Natural killer cell (primary cell): Measurements from ENCODE around the gene SLC66A3. TPM values are rescaled to one million over a fixed set of nuclear protein-coding genes. Genes with fewer than 3 reads are reported as not detected.

Experiments
- ATAC-seq, 3 donors: fragments of 150-1000 bp in 2 of 3; fragments of 200-7000 bp in 1 of 3; cut with Tn5 transposase; 1 replicate in 1 of 3; 2 replicates in 2 of 3; pipeline ENCODE4 v1.10.0; 2021; ENCODE audit warnings: mild to moderate bottlenecking in 2 of 3, moderate library complexity in 2 of 3
- DNase-seq, 2 donors: peaks; one replicate each; pipeline versions ENCODE4 v3.0.0 to v3.0.0-alpha.2; 2013 to 2021; ENCODE audit warnings: mixed read lengths in 1 of 2
- H3K27ac ChIP-seq: one replicate; pipeline ENCODE4 v1.5.1; 2013; ENCODE audit warnings: mild to moderate bottlenecking, low read length
- H3K27me3 ChIP-seq: one replicate; pipeline ENCODE4 v1.6.1; 2013; ENCODE audit warnings: low read length; ENCODE audit not compliant: control insufficient read depth, insufficient read depth
- H3K36me3 ChIP-seq: one replicate; pipeline ENCODE4 v1.6.1; 2013; ENCODE audit warnings: low read length; ENCODE audit not compliant: control insufficient read depth, insufficient read depth
- H3K4me1 ChIP-seq: one replicate; pipeline ENCODE4 v1.6.1; 2013; ENCODE audit warnings: low read length; ENCODE audit not compliant: control insufficient read depth, insufficient read depth
- H3K4me3 ChIP-seq: one replicate; pipeline ENCODE4 v1.5.1; 2013; ENCODE audit warnings: low read length
- H3K9me3 ChIP-seq: one replicate; pipeline ENCODE4 v1.6.1; 2013; ENCODE audit warnings: low read length; ENCODE audit not compliant: control insufficient read depth, insufficient read depth
- H3K27ac Mint-ChIP-seq, 2 donors: one replicate each; pipeline ENCODE4 v1.8.0; 2022; ENCODE audit warnings: mild to moderate bottlenecking in 2 of 2, mixed read lengths in 2 of 2, moderate library complexity in 1 of 2
- H3K27me3 Mint-ChIP-seq, 2 donors: one replicate each; pipeline ENCODE4 v1.8.0; 2022; ENCODE audit warnings: low read depth in 2 of 2, mixed read lengths in 2 of 2
- H3K36me3 Mint-ChIP-seq: one replicate; pipeline ENCODE4 v1.8.0; 2022; ENCODE audit warnings: mixed read lengths
- H3K4me1 Mint-ChIP-seq, 2 donors: one replicate each; pipeline ENCODE4 v1.8.0; 2022; ENCODE audit warnings: mixed read lengths in 2 of 2
- H3K4me3 Mint-ChIP-seq: one replicate; pipeline ENCODE4 v1.8.0; 2022; ENCODE audit warnings: mild to moderate bottlenecking, moderate library complexity, mixed read lengths
- H3K9me3 Mint-ChIP-seq, 2 donors: one replicate each; pipeline ENCODE4 v1.8.0; 2022; ENCODE audit warnings: mixed read lengths in 2 of 2
- WGBS: methylation state at CpG from one replicate; pipeline ENCODE4 v1.1.7; 2013; ENCODE audit warnings: missing lambda C conversion rate; ENCODE audit not compliant: insufficient coverage; 5-methylcytosine and 5-hydroxymethylcytosine counted together
- intact Hi-C: fragments of 100-400 bp; cut with micrococcal nuclease; formaldehyde crosslinking; loops from one replicate; pipeline ENCODE4 v1.14.2; 2022
- total RNA-seq, 4 donors: library from RNA; stranded (reverse); fragments of 120-200 nt in 1 of 4; gene quantifications; one replicate each; pipeline versions ENCODE4 v1.2.3 to v1.2.4, GENCODE V29; 2013 to 2022
- TF ChIP-seq, protein P1 (sequence below): fragments of 200-600 bp; IDR thresholded peaks from one replicate; pipeline ENCODE4 v1.8.0; 2022; ENCODE audit warnings: antibody characterized with exemption

SLC66A3 gene
- total RNA-seq, 3 donors from 2014 or later (not counting 1 experiment from before 2014, with no cell fraction given): 21.8 to 23.7 (median 22.5) TPM

- no peak for ATAC-seq
- Mint-ChIP-seq H3K4me1 (peaks cover 9 to 13% of the 10 kb centered on the region in 2 donors), H3K36me3 (no peaks in the 10 kb centered on the region), H3K9me3 (no peaks in the 10 kb centered on the region), H3K27ac (peak overlapping the region; percentile 75 to 86), H3K27me3 (peaks cover 12 to 14% of the 10 kb centered on the region in 2 donors), H3K4me3 (peak overlapping the region; percentile 93)
- peaks cover 34% of the 10 kb centered on the region for H3K4me1 ChIP-seq
- H3K4me3 ChIP-seq: peak overlapping the region; percentile 45
- no peaks in the 10 kb centered on the region for H3K9me3 ChIP-seq
- no peak overlapping the region for H3K27ac ChIP-seq
- no peaks in the 10 kb centered on the region for H3K27me3 ChIP-seq
- no peaks in the 10 kb centered on the region for H3K36me3 ChIP-seq
- 50% methylated on average over 25 of the region's 25 CpGs for WGBS
- no peak for DNase-seq
- intact Hi-C loops: loop anchor here (2.0 to 10.0 kb wide), 2 partner anchors 21 to 281 kb away; partner anchors contain the start of gene SLC66A3
- TF ChIP-seq, protein P1, sequence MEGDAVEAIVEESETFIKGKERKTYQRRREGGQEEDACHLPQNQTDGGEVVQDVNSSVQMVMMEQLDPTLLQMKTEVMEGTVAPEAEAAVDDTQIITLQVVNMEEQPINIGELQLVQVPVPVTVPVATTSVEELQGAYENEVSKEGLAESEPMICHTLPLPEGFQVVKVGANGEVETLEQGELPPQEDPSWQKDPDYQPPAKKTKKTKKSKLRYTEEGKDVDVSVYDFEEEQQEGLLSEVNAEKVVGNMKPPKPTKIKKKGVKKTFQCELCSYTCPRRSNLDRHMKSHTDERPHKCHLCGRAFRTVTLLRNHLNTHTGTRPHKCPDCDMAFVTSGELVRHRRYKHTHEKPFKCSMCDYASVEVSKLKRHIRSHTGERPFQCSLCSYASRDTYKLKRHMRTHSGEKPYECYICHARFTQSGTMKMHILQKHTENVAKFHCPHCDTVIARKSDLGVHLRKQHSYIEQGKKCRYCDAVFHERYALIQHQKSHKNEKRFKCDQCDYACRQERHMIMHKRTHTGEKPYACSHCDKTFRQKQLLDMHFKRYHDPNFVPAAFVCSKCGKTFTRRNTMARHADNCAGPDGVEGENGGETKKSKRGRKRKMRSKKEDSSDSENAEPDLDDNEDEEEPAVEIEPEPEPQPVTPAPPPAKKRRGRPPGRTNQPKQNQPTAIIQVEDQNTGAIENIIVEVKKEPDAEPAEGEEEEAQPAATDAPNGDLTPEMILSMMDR: no peak
These were observed 21.9 kb upstream of the SLC66A3 start for GRCh38 chr2:11133238-11133935.

DNA sequence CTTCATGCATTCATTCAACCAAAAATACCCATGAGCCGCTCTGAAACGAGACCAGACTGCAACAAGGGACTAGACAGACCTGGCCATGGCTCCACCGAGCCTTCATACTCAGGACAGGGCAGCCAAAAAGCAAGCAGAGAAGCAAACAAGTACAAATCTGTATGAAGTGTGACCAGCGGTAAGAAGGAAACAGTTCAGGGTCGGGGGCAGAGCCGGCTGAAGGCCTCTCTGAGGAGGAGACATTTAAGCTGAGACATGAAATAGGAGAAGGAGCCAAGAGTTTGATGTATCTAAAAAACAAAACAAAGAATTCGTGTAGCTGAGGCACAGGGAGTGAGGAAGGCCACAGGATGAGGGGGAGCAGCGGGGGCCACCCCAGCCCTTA lies 21.3 kb upstream of the SLC66A3 start:
- H3K4me3 ChIP-seq: no peak overlapping the region
- H3K9me3 ChIP-seq: no peaks in the 10 kb centered on the region
- DNase-seq (no peak), ATAC-seq (no peak)
- Mint-ChIP-seq H3K9me3 (no peaks in the 10 kb centered on the region), H3K27ac (no peak overlapping the region), H3K4me3 (no peak overlapping the region), H3K27me3 (peaks cover 12 to 14% of the 10 kb centered on the region in 2 donors), H3K36me3 (no peaks in the 10 kb centered on the region), H3K4me1 (peaks cover 9% of the 10 kb centered on the region in 2 donors)
- no peaks in the 10 kb centered on the region for H3K36me3 ChIP-seq
- intact Hi-C loops: loop anchor here (2.0 to 10.0 kb wide), 2 partner anchors 21 to 281 kb away; partner anchors contain the start of gene SLC66A3
- peaks cover 34% of the 10 kb centered on the region for H3K4me1 ChIP-seq
- WGBS: 92% methylated on average over 8 of the region's 8 CpGs
- H3K27me3 ChIP-seq: no peaks in the 10 kb centered on the region
- no peak overlapping the region for H3K27ac ChIP-seq
- TF ChIP-seq, protein P1: no peak

GRCh38 chr2:11134349-11134748 lies 20.9 kb upstream of the SLC66A3 start:
- Histone ChIP-seq H3K9me3 (no peaks in the 10 kb centered on the region), H3K27ac (no peak overlapping the region), H3K27me3 (no peaks in the 10 kb centered on the region), H3K4me3 (no peak overlapping the region), H3K36me3 (no peaks in the 10 kb centered on the region), H3K4me1 (peaks cover 34% of the 10 kb centered on the region)
- Mint-ChIP-seq H3K9me3 (no peaks in the 10 kb centered on the region), H3K27me3 (peaks cover 12 to 14% of the 10 kb centered on the region in 2 donors), H3K36me3 (no peaks in the 10 kb centered on the region), H3K27ac (no peak overlapping the region), H3K4me1 (peaks cover 9% of the 10 kb centered on the region in 2 donors), H3K4me3 (peak overlapping the region; percentile 4)
- TF ChIP-seq, protein P1: no peak
- WGBS: 88% methylated on average over 5 of the region's 5 CpGs
- intact Hi-C loops: loop anchor here (10.0 kb wide), 1 partner anchor 280 kb away; no protein-coding TSS in a partner anchor
- ATAC-seq (no peak), DNase-seq (no peak)
